ENCODE measurements around the gene FAT3.

DNA sequence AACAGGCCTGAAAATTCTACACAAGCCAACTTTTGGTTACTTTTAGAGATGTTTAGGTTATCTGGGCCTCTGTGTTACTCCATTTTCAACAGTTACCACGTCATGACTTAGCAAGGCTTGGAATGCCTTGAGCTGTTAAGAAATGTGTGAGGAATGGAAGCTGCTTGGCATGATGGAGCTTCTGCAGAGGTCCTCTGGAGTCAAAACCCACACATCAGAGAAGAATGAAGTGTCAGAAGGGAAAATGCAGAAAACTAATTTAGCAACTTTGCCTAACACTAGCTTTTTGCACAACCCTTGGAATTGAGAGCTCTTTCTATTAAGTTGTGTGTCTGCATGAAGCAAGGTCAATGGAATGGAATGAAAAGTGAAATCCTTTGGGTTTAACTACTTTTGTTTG, 27.4 kb downstream of the FAT3 start:
- TF ChIP-seq, protein P1, sequence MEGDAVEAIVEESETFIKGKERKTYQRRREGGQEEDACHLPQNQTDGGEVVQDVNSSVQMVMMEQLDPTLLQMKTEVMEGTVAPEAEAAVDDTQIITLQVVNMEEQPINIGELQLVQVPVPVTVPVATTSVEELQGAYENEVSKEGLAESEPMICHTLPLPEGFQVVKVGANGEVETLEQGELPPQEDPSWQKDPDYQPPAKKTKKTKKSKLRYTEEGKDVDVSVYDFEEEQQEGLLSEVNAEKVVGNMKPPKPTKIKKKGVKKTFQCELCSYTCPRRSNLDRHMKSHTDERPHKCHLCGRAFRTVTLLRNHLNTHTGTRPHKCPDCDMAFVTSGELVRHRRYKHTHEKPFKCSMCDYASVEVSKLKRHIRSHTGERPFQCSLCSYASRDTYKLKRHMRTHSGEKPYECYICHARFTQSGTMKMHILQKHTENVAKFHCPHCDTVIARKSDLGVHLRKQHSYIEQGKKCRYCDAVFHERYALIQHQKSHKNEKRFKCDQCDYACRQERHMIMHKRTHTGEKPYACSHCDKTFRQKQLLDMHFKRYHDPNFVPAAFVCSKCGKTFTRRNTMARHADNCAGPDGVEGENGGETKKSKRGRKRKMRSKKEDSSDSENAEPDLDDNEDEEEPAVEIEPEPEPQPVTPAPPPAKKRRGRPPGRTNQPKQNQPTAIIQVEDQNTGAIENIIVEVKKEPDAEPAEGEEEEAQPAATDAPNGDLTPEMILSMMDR (conservative IDR thresholded peaks at IDR 0.05 in 1 of 2, IDR thresholded peaks at IDR 0.05 in 1 of 2; ENCODE audit: low read depth in 1 of 2, low read length in 2 of 2): no peak
- no peak for TF ChIP-seq EZH2 (IDR thresholded peaks at IDR 0.05; ENCODE audit: low read length, missing control alignments)

Data from fibroblast of lung (primary cell).